DOHH2 (cell line): Measurements from ENCODE around the gene UBAC2.

ENCODE experiments used
- CTCF ChIP-seq: fragments of 200-600 bp; sonication (generic); IDR thresholded peaks from one replicate; pipeline ENCODE4 v1.5.1; 2014; ENCODE audit warnings: antibody characterized with exemption, mild to moderate bottlenecking, low read depth, low read length; ENCODE audit not compliant: poor library complexity, severe bottlenecking
- EZH2phosphoT487 ChIP-seq: fragments of 200-600 bp; sonication (generic); IDR thresholded peaks from 2 replicates; pipeline ENCODE4 v1.6.1; 2017; ENCODE audit warnings: borderline replicate concordance, mild to moderate bottlenecking, antibody characterized with exemption, low read length, moderate library complexity, mixed read lengths

DNA sequence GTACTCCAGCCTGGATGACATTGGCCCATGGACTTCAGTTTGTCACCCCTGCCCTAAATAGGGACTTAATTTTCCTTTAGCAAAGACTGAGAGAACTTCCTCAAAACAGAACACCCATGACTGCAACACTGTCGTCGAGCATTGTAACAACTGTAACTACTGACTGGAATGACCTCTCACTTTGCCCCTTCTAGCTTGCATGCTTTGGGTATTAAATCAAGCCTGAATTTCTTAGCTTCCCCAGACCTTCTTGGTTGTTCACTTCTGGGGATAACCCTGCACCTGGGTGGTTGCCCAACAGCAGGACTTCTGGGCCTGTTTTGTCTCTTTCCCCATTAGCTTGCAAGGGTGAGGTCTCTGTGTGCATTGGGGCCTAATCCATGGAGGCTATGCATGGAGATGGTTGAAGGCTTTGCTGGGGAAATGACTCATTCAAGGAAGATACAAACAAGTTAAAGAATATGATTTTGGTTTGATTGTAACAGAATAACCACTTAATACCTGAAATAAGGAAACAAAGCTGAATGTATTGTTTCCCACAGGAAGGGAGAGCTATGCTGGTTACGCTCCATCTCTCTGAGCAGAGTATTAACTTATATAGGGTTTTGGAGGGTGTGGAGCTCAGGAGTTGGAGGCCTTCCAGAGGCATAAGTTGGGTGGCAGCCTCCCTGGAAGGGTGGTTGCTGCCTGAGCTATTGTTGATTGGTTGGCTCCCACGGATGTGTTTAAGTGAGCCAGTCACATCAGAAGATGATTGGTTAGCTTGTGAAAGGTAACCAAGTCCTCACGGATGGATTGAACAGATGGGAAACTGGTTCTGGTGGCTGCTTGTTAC is 34.7 kb upstream of the UBAC2 start:
- TF ChIP-seq CTCF, result no peak
- TF ChIP-seq EZH2phosphoT487, result no peak
